Ascending aorta (tissue), 2 donors: Measurements from ENCODE around the gene PCDH11Y. TPM values are rescaled to one million over a fixed set of nuclear protein-coding genes. Genes with fewer than 3 reads are reported as not detected.
"Not testable (repeated sequence)": the region's sequence is repeated elsewhere in the genome, so short reads cannot be mapped to it uniquely, and the experiment has no call there.

Experiments
- DNase-seq, 2 donors: peaks; one replicate each; pipeline ENCODE4 v3.0.0-alpha.2; 2019; ENCODE audit warnings: low spot score in 2 of 2
- H3K27ac ChIP-seq, 2 donors: fragments of 200-600 bp; sonication (generic); one replicate each; pipeline ENCODE4 v1.5.1; 2016 to 2017; ENCODE audit warnings: mild to moderate bottlenecking in 1 of 2
- H3K27me3 ChIP-seq: fragments of 200-600 bp; sonication (generic); one replicate; pipeline ENCODE4 v1.5.1; 2017
- H3K36me3 ChIP-seq, 2 donors: fragments of 200-600 bp; sonication (generic); one replicate each; pipeline ENCODE4 v1.5.1; 2016
- H3K4me1 ChIP-seq, 2 donors: fragments of 200-600 bp; sonication (generic); one replicate each; pipeline ENCODE4 v1.5.1; 2016 to 2017; ENCODE audit warnings: mild to moderate bottlenecking in 1 of 2
- H3K4me3 ChIP-seq, 2 donors: fragments of 200-600 bp; sonication (generic); one replicate each; pipeline ENCODE4 v1.5.1; 2016 to 2017; ENCODE audit warnings: mild to moderate bottlenecking in 1 of 2
- H3K9me3 ChIP-seq, 2 donors: fragments of 200-600 bp; sonication (generic); one replicate each; pipeline ENCODE4 v1.5.1; 2016
- intact Hi-C: fragments of 100-400 bp; cut with DNase I; formaldehyde crosslinking; loops from one replicate; pipeline ENCODE4 v1.15.1; 2023
- total RNA-seq: library from RNA; depleted of rRNA; stranded (reverse); fragments of >200 nt; gene quantifications from one replicate; pipeline ENCODE4 v1.1.0, GENCODE V29; 2016

PCDH11Y gene
- total RNA-seq, 1 donor from 2014 or later: not detected

- H3K27ac ChIP-seq, H3K4me1 ChIP-seq, DNase-seq, H3K9me3 ChIP-seq, H3K36me3 ChIP-seq, H3K4me3 ChIP-seq, intact Hi-C loops, H3K27me3 ChIP-seq: not testable (repeated sequence)
Observed at GRCh38 chrY:5708727-5709126, 708.6 kb downstream of the PCDH11Y start.

DNA sequence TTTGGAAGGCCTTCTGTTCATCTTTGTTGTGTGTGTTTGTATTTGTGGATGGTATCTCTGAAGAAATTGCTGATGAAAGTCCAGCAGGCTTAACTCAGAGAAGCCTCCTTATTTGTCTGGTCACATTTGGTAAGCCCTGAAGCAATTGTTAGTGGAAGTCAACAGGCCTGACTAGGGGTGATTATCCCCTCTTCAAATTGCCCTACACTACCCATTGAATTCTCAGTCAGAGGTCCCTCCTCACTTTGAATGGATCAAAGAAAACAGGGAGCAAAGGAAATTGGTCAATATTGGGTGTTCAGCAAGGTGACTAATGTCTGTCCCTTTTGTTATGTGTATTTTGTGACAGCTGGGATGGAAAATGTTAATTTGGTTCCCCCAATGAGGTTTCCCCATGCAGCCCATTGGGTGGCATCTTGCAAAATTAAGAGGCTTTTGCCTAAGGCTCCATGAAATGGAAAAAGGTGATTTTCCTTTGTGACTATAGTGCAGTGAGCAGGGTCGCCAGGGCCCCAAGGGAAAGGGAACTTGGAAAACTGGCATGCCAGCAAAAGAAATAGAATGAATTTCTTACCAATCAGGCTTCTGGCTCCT is 709.8 kb downstream of the PCDH11Y start:
- intact Hi-C loops, H3K36me3 ChIP-seq, H3K27me3 ChIP-seq, H3K9me3 ChIP-seq, DNase-seq, H3K4me1 ChIP-seq, H3K27ac ChIP-seq, H3K4me3 ChIP-seq: not testable (repeated sequence)

- H3K27me3 ChIP-seq, H3K36me3 ChIP-seq, H3K27ac ChIP-seq, H3K4me3 ChIP-seq, intact Hi-C loops, H3K4me1 ChIP-seq, DNase-seq, H3K9me3 ChIP-seq: not testable (repeated sequence)
Observed at GRCh38 chrY:5761403-5761802, 761.3 kb downstream of the PCDH11Y start.

DNA sequence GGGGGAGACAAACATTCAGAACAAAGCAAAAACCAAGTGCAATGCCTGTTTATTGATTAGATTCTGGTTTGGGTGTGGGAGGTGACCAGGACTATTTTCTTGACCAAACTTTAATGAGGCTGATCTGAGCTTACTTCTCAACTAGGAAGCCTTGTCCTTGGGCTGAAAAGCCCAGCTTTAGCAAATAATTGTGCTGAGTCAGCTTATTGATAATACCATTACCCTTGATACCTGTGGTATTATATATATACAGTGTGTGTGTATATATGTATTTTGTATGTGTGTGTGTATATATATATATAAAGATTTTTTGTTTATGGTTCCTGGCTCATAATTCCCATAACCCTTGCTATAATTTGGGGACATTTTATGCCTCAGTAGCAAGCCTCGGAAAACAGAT is 776.4 kb downstream of the PCDH11Y start:
- not testable (repeated sequence) for H3K27ac ChIP-seq

More for the DNA sequence above, 776.4 kb downstream of the PCDH11Y start:
- H3K4me1 ChIP-seq, H3K27me3 ChIP-seq, H3K9me3 ChIP-seq, H3K36me3 ChIP-seq, DNase-seq, H3K4me3 ChIP-seq, intact Hi-C loops: not testable (repeated sequence)
